ENCODE results near the gene STX17.

- TF ChIP-seq CTCF (IDR thresholded peaks at IDR 0.05) (no peak), POLR2A (IDR thresholded peaks at IDR 0.05) (no peak)
Measured at GRCh38 chr9:99955606-99956005, 49.2 kb downstream of the STX17 start.

Measured in thyroid gland (tissue), 4 donors.